ENCODE results near the gene CDH23. TPM values are rescaled to one million over a fixed set of nuclear protein-coding genes. Genes with fewer than 3 reads are reported as not detected.

CDH23 gene
- polyA plus RNA-seq, 1 donor = 0.90 TPM

DNA sequence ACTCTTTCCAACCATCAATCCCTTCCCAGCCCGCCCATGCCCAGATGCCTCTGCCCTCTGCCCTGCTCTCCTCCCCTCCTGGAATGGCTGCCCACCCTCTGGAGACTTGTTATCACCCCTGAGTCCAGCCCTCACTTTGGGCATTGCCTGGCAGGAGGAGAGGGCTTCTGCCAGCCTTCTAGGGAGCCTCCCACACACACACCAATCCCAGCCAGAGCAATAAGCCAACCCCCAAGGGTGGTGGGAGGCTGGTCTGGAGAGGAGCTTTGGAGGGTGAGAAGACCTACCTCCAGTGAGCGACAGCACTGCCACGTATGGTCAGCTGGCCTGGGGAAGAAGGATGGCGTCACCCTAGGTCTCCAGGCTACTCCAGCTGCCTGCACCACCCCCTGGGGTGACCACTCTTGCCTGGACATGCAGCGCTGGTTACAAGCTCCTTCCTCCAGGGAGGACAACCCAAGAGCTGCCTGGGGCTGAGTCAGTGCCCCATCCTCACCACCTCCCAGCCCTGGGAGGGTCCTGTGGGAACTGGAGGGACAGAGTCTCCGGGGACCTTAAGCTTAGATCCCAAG lies 314.4 kb downstream of the CDH23 start:
- DNase-seq = no peak

DNA sequence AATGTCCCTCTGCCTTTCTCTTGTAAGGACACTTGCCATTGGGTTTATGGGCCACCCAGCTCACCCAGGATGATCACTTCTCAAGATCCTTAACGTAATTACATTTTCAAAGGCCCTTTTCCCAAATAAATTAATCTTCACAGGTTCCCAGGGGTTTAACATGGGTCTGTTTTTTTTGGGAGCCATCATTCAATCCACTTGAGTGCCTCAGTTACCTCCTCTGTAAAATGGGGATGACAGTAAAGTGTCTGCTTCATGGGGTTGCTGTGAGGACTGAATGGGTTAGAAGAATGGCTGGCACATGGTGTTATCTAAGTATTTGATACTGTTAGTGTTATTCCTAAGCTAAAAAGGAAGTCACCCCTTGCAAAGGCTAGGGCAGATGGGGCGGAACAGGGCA lies 315.4 kb downstream of the CDH23 start:
- DNase-seq = no peak

DNA sequence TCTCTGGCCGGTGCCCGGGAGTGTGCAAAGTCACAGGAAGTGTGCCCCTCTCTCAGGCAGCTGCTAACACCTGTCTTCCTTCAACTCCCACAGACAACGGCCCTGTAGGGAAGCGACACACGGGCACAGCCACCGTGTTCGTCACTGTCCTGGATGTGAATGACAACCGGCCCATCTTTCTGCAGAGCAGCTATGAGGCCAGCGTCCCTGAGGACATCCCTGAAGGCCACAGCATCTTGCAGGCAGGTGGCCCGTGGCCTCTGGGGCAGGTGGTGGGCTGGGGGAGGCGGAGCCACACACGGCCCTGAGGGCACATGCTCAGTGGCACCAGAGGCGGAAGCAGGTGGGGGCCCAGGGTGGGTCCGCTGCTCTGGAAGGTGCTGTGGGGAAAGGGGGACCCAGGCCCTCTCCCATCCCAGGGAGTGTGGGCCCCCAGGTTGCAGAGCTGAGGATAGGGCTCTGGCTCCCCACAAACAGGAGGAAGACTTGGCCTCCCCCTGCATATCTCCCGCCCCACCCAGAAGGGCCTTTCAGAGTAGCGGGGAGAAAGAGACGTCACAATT lies 315.9 kb downstream of the CDH23 start:
- DNase-seq = no peak

DNA sequence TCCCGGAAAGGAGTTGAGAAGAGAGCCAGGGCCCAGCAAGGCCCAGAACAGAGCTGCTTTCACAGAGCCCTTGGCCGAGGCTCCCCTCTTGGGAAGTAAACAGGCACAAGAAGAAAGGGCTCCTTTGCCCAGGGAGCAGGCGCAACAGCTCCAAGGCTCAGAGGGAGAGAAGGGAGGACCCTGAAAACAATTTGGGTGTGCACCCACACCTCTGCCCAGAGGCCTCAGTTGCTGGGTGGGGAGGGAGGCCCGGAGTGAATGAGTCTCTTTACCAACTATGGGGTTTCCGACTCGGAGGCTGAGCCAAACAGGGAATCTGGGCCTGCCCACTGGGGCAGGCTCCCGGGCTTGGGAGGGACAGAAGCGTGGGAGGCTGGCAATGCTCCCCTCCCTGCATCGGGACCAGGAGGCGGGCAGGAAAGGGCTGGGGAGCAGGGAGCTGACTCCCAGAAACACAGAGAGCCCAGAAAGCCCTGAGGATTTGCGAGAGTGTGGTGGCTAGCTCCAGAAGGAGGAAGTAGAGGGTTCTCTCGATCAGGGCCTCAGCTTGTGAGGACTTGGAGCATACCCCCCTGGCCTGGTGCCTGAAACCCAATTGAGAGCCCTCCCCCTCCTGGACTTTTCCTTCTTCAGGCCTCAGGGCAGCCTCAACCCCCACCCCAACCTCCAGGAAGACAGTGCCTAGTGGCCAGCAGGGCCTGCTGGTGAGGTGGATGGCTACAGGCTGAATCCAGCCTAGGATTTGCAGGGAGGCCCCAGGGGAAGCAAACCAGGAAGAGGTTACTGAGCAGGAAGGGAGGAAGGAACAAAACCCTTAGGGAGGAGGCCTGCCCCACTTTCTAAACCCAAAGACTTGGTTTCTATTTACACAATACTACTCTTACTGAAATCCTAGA lies 316.7 kb downstream of the CDH23 start:
- DNase-seq = no peak

DNA sequence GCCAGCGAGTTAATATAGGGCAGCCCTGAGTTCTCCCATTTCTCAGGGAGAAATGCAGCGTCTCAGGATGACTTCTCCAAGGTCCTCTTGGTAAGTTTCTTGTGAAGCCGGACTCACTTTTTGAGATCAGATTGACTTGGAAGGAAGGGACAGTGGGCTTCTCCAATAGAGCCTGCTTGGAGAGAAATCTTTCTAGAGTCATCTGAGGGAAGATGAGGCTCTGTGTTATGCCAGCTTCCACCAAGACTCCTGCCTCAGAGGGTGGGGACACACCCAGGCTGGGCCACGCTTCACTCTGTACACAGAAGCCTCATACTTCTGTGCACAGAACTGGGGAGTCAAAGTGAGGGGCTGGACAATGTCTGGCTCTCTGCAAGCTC lies 317.3 kb downstream of the CDH23 start:
- DNase-seq = no peak

DNA sequence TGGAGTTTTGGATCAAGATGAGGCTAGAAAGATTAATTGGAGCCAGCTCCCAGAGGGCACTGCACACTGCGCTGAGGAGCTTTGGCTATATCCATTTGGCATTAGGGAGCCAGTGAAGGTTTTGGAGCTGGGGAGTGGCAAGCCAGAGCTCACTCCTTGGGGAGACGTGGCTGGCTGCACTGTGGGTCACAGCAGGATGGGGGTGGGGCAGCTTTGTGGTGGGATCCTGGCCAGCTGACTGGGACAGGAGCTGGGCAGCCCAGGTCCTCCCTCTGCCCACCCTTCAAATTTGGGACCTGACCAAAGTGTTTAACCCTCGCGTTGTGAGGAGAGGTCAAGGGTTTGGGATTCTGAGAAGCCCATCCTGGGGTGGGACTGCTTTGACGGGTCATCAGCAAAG lies 317.9 kb downstream of the CDH23 start:
- no peak for DNase-seq

DNA sequence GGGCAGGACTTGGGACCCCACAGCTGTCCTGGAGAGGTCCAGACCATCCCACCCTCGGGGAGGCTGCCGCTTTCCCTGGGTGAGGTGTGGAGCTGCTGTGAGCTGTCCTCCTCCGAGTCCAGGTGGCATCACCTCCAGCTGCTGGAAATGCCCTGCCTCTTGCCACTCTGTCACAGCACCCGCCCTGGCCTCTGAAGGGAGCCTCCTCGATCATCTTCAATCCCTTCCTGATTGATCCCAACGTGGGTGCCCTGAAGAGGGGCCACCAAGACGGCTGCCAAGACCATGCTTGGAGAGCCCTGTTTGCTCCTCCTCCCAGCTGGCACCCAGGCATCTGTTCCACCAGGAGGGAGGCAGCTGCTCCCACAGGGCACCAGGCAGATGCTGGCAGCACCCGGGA lies 318.3 kb downstream of the CDH23 start:
- no peak for DNase-seq

DNA sequence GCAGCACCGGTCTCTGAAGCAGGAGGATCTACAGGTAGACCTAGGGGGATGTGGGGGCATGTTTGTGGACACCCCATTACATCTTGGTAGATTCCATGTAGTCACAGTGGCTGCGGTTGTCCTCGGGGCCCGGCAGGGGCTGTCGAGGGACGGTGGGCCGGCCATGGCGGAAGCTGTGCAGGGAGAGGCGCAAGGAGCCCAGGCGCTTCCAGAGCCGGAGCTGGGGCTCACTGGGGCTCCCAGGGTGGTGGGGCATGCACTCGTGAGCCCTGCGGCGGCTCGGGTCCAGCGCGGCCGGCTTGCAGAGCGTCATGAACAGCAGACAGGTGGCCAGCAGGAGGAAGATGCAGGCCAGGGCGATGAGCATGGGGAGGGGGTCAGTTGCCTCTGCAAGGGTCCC lies 319.1 kb downstream of the CDH23 start:
- no peak for DNase-seq

DNA sequence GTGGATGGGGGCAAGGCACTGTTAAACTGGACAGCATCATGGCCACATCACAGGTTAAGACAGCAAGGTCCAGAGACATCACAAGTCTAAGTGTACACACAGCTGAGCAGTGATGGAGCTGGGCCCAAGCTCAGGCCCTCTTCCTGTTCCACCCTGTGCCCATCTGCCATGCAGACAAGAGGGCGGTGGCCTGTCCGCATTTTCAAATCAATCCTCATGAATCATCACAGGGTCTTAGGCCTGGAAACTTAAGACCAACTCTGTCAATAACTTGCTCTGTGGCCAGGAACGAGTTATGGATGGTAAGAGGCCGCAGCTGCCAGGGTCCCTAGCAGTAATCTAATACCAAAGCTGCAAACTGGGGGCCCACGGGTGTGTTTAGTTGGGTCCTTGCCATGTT lies 319.7 kb downstream of the CDH23 start:
- DNase-seq = no peak

DNA sequence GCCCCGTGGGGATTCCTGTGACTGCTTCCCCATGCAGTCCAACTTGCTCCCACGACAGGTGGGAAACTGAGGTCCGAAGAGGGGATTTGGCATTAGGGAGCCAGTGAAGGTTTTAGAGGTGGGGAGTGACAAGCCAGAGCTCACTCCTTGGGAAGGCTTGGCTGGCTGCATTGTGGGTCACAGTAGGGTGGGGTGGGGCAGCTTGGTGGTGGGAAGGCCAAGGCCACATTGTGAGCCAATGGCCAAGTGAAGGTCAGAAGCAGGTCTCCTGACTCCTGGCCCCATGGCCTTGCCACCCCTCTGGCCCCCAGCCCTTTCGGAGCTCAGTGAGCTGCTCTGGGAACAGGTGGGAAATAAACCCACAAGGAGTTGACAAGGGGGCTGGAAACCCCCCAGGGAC lies 320.3 kb downstream of the CDH23 start:
- DNase-seq = no peak

DNA sequence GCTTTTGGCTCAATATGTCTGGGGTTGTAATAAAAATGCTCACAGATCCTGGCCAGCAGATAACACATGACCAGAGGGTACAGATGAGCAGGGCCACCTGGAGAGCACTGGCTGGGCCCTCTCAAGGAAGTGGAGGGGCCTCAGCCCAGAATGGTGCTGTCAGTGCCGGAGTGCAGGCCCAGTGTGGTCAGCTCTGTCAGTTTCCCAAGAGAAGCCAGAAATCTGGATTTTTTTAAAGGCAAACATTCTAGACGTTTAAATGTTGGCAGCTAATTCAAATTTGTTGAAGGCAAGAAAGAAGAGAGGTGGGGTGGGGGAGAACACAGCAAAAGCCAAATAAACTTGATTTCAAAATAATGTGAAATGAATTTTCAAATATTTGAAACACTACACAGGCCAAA lies 320.8 kb downstream of the CDH23 start:
- no peak for DNase-seq

DNA sequence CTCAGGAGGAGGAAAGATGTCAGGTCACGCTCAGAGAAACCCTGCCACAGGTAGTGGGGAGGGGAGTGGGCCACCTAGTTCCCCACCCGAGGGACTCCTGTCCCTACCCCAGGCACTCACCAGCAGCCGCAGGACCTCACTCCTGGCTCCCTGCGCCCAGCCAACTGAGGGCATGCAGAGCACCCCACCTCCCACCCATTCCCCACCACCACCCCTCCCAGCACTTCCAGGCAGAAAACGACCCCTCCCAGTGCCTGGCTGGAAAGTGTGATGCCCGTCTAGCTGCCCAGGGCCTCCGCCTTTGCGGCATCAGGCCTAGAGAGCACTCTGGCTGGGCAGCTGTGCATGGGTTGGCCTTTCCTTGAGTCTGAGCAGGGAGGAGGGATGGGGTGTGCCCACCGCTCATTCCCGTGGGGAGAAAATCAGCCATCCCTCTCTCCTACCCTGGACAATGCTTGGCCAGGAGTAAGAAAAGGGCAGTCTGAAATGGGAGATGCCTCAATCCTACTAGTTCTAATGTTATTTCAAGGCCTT lies 321.5 kb downstream of the CDH23 start:
- DNase-seq = no peak

DNA sequence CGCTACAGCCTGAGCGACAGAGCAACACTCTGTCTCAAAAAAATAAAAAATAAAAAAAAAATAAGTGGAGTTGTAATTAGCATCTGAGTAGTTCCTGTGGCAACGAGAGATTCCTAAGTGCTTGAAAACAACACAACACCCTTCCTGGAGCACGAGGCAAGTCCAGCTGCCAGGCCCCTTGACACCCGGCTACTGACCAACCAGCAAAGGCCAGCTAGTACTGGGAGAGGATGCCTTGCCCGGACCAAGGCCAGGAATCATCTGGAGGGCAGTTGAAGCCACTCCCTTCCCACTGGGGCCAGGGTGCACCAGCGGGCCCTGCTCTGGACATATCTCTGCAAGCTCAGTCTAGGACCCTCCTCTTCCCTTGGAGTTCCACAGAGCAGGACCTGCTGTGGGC lies 322.3 kb downstream of the CDH23 start:
- DNase-seq = no peak

DNA sequence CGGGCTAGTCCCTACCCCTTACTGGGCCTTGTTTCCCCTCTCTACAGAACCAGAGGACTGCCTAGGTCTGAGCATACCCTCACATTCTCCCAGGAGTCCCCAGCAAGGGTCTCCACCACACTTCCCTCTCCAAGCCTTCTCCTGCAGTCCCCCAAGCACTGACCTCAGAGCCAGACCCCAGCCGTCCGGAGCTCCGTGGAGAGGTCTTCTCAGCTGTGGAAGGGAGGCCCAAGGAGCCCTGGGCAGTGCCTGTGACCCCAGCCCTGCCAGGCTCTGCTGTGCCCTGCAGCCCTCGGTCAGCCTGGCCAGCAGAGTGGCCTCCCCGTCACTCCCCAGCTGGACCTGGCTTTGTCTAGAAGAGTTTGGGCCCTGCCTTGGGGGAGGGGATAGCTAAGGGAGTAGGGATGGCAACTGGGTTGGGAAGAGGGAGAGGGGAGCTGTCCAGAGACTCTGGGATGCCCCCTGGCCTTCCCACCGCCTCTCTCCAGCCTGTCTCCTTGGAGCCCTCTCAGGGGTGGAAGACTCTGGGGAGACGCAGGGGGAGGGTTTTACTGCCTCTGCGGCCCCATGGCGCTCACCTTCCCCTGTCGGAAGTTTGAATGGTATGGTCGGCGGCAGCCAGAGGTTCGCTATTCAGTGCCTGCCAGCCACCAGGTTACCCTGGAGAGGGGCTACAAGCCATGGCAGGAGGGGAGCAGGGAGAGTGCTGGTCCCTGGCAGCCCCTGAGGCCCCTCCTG lies 322.9 kb downstream of the CDH23 start, which contains the start of gene C10orf105:
TSS of gene C10orf105 (minus strand) at position 315 of the 738 bp plus-strand sequence. CDS start 3,441 bp downstream, outside the sequence.
- DNase-seq = no peak

DNA sequence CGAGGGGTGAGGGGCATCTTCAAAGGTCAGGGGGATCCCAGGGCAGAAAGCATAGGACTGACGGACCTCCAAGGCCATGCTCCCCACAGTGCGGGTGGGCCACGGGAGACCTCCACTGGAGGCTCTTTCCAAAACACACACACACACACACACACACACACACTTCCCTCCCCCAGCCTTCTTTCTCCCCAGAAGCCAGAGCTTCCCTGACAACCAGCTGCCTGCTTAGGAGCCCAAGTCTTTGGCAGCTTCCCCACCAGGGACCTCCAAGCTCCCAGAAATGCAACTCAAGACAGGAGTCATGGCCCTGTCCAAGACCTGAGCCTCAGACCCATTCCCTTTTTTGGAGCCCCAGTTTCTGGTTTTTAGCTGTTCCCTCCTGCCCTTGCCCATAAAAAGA lies 323.6 kb downstream of the CDH23 start:
- DNase-seq = no peak

DNA sequence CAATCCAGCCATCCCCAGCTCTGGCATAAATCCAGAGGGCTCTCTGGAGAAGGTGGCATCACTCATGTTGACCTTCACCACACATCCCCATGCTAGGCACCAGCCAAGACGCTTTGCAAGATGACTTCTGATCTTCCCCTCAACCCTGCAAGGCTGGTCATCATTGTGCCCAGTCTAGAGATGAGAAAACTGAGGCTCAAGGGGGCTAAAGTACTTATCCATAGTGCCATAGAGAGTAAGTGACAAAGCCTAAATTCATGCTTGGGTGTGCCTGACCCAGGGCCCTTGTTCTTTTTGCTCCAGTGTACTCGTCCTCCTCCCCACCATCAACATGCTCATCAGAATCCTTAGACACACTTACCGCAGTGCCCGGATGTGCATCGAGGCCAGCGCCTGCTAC lies 324.6 kb downstream of the CDH23 start:
- no peak for DNase-seq

DNA sequence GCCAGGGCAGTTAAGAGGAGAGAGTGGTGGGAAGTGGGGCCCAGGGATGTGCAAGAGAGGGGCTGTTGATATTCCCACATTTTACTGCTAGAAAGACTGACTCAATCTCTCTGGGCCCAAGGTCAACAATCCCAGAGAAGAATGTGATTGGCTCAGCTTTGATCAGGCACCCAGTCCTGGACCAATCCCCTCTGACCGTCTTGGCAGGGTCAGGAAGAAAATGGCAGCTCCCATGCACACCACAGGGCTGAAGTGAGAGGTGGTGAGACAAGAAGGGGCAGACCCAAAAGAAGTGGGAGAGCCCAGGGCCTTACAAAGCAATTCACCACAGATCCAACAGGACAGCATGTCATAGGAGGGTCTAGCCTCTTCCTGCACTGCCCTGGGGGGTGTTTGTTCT lies 326.1 kb downstream of the CDH23 start:
- DNase-seq = no peak

DNA sequence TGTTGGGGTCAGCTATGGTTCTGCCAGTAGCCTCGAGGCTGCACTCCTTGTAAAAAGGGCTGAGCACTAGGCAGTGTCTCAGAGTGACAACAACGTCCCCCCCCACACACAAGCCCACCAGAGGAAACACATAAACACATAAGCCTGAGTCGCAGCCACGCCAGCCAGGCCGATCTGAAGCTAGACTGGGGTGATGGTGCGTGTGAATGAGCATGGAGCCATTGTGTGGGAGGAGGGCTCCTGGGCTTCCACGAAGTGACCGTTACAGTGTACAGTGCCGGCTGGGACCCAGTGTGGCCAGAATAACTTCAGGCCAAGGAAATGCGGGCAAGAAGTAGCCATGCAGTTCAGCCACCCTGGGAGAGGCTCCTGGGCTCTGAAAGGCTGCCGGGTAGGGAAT lies 326.6 kb downstream of the CDH23 start:
- DNase-seq = no peak

DNA sequence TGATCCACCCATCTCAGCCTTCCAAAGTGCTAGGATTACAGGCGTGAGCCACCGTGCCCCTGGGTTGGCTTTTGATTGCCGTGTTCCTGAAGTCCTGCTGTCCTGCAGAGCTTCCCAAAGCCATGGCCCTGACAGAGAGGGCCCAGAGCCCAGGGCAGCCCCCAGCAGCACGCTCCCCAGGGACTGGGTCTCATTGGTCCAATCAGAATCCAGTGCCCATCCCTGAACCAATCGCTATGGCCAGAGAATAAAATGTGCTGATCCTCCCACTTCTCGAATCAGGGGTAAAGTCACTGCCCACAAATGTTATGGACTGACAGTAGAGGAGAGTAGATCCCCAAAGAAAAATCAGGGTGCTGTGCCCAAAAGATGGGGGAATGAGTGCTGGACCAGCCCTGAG lies 327.8 kb downstream of the CDH23 start:
- no peak for DNase-seq

DNA sequence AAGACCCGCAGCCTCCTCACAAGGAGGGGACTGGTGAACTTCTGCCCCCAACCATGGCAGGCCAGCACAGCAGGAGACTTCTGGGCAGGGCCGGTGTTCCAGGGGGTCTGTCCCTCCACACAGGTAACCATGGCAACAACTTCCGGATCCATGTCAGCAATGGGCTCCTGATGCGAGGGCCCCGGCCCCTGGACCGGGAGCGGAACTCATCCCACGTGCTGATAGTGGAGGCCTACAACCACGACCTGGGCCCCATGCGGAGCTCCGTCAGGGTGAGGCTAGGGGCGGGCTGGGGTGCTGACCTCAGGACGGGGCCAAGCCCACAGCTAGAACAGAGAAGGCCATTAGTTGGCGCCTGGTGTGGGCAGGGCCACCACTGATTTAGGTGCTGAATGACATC lies 328.5 kb downstream of the CDH23 start:
- DNase-seq = no peak

DNA sequence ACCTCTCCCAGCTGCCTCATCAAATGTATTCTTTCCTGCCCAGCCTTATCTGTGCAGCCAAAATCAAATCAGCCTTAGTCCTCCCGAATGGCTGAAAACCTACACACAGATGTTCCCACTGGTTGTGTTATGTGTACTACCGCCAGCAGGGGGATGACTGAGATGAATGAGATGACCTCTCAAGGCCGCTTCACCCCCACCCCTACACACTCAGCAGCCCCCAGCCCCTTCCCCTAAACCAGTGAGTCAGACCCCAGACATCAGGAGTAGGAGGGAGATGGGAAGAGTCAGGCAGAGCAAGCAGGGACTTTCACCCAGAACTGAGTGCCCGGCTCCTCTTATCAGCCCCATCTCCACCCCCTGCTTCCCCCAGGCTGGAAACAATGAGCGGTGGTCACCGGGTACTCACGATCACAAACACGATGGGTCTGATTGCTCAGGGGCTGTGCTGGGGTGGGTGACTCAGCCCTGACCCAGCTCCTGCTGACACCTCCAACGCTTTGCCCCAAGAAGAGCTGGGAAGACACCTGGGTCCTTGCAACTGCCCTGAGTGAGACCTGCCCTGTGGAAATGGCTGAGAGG lies 329.4 kb downstream of the CDH23 start:
- no peak for DNase-seq

DNA sequence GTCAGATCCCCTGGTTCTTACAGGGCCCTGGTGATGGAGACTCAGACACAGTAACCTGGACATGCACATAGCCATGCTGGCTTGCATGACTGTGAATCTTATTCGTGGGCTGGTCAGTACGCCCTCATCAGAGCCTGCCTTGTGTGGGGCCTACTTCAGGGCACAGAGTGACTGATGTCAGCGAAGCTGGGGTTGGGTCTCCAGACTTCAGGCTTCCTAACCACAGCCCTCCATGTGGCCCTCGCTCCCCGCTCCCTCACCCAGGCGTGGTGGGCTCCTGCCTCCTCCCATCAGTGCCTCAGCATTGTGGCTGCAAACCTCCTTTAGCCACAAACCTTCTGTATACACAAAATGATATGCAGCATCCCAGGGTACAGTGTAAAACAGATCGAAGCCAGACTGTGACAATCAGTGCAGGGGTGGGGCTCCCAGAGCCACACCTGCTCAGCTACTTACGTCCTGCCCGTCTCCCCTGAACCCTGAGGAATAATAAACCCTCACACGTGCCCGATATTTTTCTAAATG lies 329.9 kb downstream of the CDH23 start:
- no peak for DNase-seq

Measured in left kidney (tissue), 2 donors.